Stimulated activated CD8-positive, alpha-beta memory T cell treated with anti-CD3 and anti-CD28 coated beads, Interleukin-12 subunit alpha, Interleukin-12 subunit beta, amount 100 ng/mL, for 24 hours (primary cell): Measurements from ENCODE around the gene NTRK3.

ENCODE experiments used
- DNase-seq: peaks from one replicate; pipeline ENCODE4 v3.0.0-alpha.2; 2020; ENCODE audit errors: extremely low read depth

NTRK3 gene

GRCh38 chr15:88257311-88258092 is 963 bp upstream of the NTRK3 start:
- no peak for DNase-seq

GRCh38 chr15:88255484-88256278 is 858 bp downstream of the NTRK3 start:
- no peak for DNase-seq

- no peak for DNase-seq
These were observed 1.5 kb downstream of the NTRK3 start for GRCh38 chr15:88255087-88255483.

- no peak for DNase-seq
These were observed 4.1 kb downstream of the NTRK3 start for GRCh38 chr15:88252441-88252840.

GRCh38 chr15:88250826-88251225 is 5.7 kb downstream of the NTRK3 start:
- no peak for DNase-seq

- no peak for DNase-seq
These were observed 7.3 kb downstream of the NTRK3 start for GRCh38 chr15:88249220-88249619.

- no peak for DNase-seq
These were observed 8.6 kb downstream of the NTRK3 start for GRCh38 chr15:88247914-88248313.

GRCh38 chr15:88246666-88247446 is 9.7 kb downstream of the NTRK3 start:
- DNase-seq, result peak; percentile 39

- DNase-seq, result no peak
These were observed 10.5 kb downstream of the NTRK3 start for GRCh38 chr15:88246081-88246480.

- DNase-seq, result no peak
These were observed 12.4 kb downstream of the NTRK3 start for GRCh38 chr15:88243895-88244787.

GRCh38 chr15:88242586-88243555 is 13.7 kb downstream of the NTRK3 start:
- DNase-seq, result no peak

- DNase-seq, result no peak
These were observed 15.1 kb downstream of the NTRK3 start for GRCh38 chr15:88241461-88241860.

- no peak for DNase-seq
These were observed 15.5 kb downstream of the NTRK3 start for GRCh38 chr15:88241060-88241459.

GRCh38 chr15:88239594-88239993 is 16.9 kb downstream of the NTRK3 start:
- no peak for DNase-seq

GRCh38 chr15:88238618-88239430 is 17.7 kb downstream of the NTRK3 start:
- no peak for DNase-seq

GRCh38 chr15:88234711-88235110 is 21.8 kb downstream of the NTRK3 start:
- DNase-seq, result no peak

- DNase-seq, result no peak
These were observed 22.6 kb downstream of the NTRK3 start for GRCh38 chr15:88233921-88234320.

GRCh38 chr15:88232771-88233201 is 23.8 kb downstream of the NTRK3 start:
- DNase-seq, result no peak
